ENCODE results near the gene GNG8. TPM values are rescaled to one million over a fixed set of nuclear protein-coding genes. Genes with fewer than 3 reads are reported as not detected.

GNG8 gene
- total RNA-seq, 1 donor, result not detected

DNA sequence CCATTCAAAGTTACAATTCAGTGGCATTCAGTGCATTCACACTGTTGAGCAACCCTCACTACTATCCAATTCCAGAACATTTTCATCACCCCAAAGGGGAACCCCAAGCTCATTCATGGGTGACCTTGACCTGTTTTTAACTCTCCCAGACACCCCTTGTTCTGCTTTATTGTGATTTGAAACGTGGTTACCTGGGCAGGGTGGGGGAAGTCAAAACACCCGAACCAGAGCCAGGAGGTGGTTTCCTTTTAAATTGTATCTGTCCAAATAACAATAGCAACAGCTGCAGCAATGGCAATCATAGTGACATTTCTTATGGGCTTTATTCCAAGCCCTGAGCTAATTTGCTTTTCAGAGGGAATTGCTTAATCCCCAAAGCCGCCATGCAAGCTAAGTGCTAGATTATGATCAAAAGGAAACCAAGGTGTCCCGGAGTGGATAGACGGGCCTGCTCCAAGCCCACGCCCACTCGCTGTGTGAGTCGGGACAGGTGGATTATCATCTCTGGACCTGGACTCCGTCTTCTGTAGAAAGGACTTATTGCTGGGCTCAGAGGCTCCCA is 17.3 kb downstream of the GNG8 start:
- DNase-seq (ENCODE audit: low read depth), result peak; percentile 68
- no peak for TF ChIP-seq CTCF (IDR thresholded peaks at IDR 0.05; ENCODE audit: insufficient read depth, low read length)
- no peak overlapping the region for H3K4me3 ChIP-seq (ENCODE audit: low read depth, low read length)

GRCh38 chr19:46617601-46618000 is 18.4 kb downstream of the GNG8 start:
- no peak for TF ChIP-seq CTCF (IDR thresholded peaks at IDR 0.05; ENCODE audit: insufficient read depth, low read length)
- no peak for DNase-seq (ENCODE audit: low read depth)

GRCh38 chr19:46616631-46617322 is 19.2 kb downstream of the GNG8 start:
- peak; percentile 59 for DNase-seq (ENCODE audit: low read depth)
- no peak overlapping the region for H3K4me3 ChIP-seq (ENCODE audit: low read depth, low read length)
- peak; percentile 29 for TF ChIP-seq CTCF (IDR thresholded peaks at IDR 0.05; ENCODE audit: insufficient read depth, low read length)

More at GRCh38 chr19:46617601-46618000, 18.4 kb downstream of the GNG8 start:
- no peak overlapping the region for H3K4me3 ChIP-seq (ENCODE audit: low read depth, low read length)

DNA sequence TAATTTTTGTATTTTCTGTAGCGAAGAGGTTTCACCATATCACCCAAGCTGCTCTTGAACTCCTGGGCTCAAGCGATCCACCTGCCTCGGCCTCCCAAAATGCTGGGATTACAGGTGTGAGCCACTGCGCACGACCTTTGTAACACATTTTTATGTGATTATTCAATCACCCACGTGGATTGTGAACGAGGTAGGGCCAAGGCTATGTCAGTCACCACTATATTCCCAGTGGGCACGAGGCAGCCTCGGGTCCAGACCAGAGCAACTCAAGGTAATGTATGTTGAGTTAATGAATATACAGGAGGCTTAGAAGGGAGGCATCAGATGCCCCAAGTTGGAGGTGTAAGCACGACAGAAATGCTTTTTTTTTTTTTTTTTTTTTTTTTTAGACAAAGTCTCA is 20.0 kb downstream of the GNG8 start:
- TF ChIP-seq CTCF (IDR thresholded peaks at IDR 0.05; ENCODE audit: insufficient read depth, low read length), result no peak
- no peak overlapping the region for H3K4me3 ChIP-seq (ENCODE audit: low read depth, low read length)
- DNase-seq (ENCODE audit: low read depth), result no peak

DNA sequence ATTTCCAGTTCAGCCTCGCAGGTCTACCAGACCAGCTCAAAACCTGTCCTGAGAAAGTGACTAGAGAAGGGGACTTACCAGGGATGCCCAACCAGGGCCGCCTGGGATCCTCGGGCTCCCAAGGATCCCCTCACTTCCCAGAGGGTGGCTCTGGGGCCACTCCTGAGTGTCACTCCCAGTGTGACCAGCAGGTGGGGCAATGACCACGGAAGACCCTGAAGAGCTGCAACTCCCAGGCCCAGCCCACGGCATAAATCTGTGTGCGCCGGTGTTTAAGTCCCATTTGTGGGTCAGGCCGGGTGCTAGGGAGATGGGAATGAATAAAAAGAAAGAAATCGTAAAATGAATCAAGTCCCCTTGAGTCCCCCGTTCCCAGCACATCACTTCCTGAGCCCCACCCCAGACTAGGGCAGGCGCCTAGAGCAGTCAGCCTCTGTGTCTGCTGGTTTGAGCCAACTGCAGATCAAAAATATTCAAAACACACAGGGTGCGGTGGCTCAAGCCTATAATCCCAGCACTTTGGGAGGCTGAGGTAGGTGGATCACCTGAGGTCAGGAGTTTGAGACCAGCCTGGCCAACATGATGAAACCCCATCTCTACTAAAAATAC is 21.8 kb downstream of the GNG8 start:
- H3K4me3 ChIP-seq (ENCODE audit: low read depth, low read length), result no peak overlapping the region
- peak; percentile 81 for TF ChIP-seq CTCF (IDR thresholded peaks at IDR 0.05; ENCODE audit: insufficient read depth, low read length)
- DNase-seq (ENCODE audit: low read depth), result peak; percentile 85

DNA sequence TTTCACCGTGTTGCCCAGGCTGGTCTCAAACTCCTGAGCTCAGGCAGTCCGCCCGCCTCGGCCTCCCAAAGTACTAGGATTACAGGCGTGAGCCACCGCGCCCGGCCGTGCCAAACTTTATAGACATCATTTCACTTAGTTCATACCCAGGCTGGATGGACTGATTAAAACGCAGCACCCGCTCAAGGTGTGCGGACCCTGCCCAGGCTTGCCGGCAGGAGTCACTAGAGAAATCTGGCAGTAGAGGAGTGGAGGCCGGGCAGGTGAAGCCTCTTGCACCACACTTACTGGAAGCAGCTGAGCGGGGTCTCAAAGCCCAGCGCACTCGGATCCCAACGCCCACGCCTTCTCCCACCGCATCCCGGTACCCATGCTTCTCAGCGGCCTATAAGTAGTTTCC is 22.5 kb downstream of the GNG8 start:
- TF ChIP-seq CTCF (IDR thresholded peaks at IDR 0.05; ENCODE audit: insufficient read depth, low read length), result no peak
- H3K4me3 ChIP-seq (ENCODE audit: low read depth, low read length), result no peak overlapping the region
- DNase-seq (ENCODE audit: low read depth), result no peak
